Type B pancreatic cell (in vitro differentiated cells): Measurements from ENCODE around the gene MSI2. TPM values are rescaled to one million over a fixed set of nuclear protein-coding genes. Genes with fewer than 3 reads are reported as not detected.
A peak's percentile ranks its signal among the peaks of the same experiment; 100 is the strongest.

Experiments used
- DNase-seq: peaks from one replicate; pipeline ENCODE4 v3.0.0; 2021; ENCODE audit warnings: mixed read lengths; ENCODE audit not compliant: unreplicated experiment; ENCODE audit errors: extremely low spot score
- H3K27ac Mint-ChIP-seq: 2 replicates; pipeline ENCODE4 v1.8.0; 2021; ENCODE audit warnings: mild to moderate bottlenecking, mixed read lengths
- H3K27me3 Mint-ChIP-seq: 2 replicates; pipeline ENCODE4 v1.8.0; 2021; ENCODE audit warnings: mixed read lengths
- H3K36me3 Mint-ChIP-seq: 2 replicates; pipeline ENCODE4 v1.8.0; 2021; ENCODE audit warnings: mixed read lengths
- H3K4me1 Mint-ChIP-seq: one replicate; pipeline ENCODE4 v1.8.0; 2021; ENCODE audit warnings: mixed read lengths; ENCODE audit not compliant: unreplicated experiment
- H3K4me3 Mint-ChIP-seq: 2 replicates; pipeline ENCODE4 v1.8.0; 2021; ENCODE audit warnings: mild to moderate bottlenecking, mixed read lengths
- H3K9me3 Mint-ChIP-seq: 2 replicates; pipeline ENCODE4 v1.8.0; 2021; ENCODE audit warnings: mixed read lengths
- CTCF ChIP-seq: fragments of 200-600 bp; sonication (generic); conservative IDR thresholded peaks from 2 replicates; pipeline ENCODE4 v1.5.0; 2021; ENCODE audit warnings: antibody characterized with exemption, mild to moderate bottlenecking
- total RNA-seq: library from RNA; stranded (reverse); gene quantifications from 2 replicates; pipeline ENCODE4 v1.2.1, GENCODE V29; 2021; ENCODE audit warnings: low replicate concordance

Gene MSI2
- total RNA-seq, 1 donor from 2014 or later = 158 TPM

- Mint-ChIP-seq H3K4me3 (peak overlapping the region; percentile 71), H3K27ac (peak overlapping the region; percentile 87), H3K27me3 (no peaks in the 10 kb centered on the region), H3K9me3 (no peaks in the 10 kb centered on the region), H3K36me3 (peaks cover 20% of the 10 kb centered on the region), H3K4me1 (peaks cover 55% of the 10 kb centered on the region)
- no peak for DNase-seq
- TF ChIP-seq CTCF = peak; percentile 24
Observed at GRCh38 chr17:57408071-57408811, 151.9 kb downstream of the MSI2 start.

GRCh38 chr17:57410169-57410568 lies 153.8 kb downstream of the MSI2 start:
- H3K36me3 Mint-ChIP-seq = peaks cover 13% of the 10 kb centered on the region
- H3K27me3 Mint-ChIP-seq = no peaks in the 10 kb centered on the region
- H3K4me3 Mint-ChIP-seq = no peak overlapping the region
- peaks cover 71% of the 10 kb centered on the region for H3K4me1 Mint-ChIP-seq
- no peaks in the 10 kb centered on the region for H3K9me3 Mint-ChIP-seq
- no peak for DNase-seq
- no peak for TF ChIP-seq CTCF
- no peak overlapping the region for H3K27ac Mint-ChIP-seq

GRCh38 chr17:57412520-57413096 lies 156.3 kb downstream of the MSI2 start:
- no peak overlapping the region for H3K4me3 Mint-ChIP-seq
- peaks cover 65% of the 10 kb centered on the region for H3K4me1 Mint-ChIP-seq

GRCh38 chr17:57413848-57414651 lies 157.7 kb downstream of the MSI2 start:
- Mint-ChIP-seq H3K27me3 (no peaks in the 10 kb centered on the region), H3K27ac (peak overlapping the region; percentile 37), H3K4me3 (no peak overlapping the region), H3K36me3 (peaks cover 16% of the 10 kb centered on the region), H3K9me3 (no peaks in the 10 kb centered on the region), H3K4me1 (peaks cover 57% of the 10 kb centered on the region)
- no peak for DNase-seq
- TF ChIP-seq CTCF = no peak

More at GRCh38 chr17:57412520-57413096, 156.3 kb downstream of the MSI2 start:
- no peak overlapping the region for H3K27ac Mint-ChIP-seq
- no peak for DNase-seq
- H3K36me3 Mint-ChIP-seq = peaks cover 24% of the 10 kb centered on the region
- H3K27me3 Mint-ChIP-seq = no peaks in the 10 kb centered on the region
- H3K9me3 Mint-ChIP-seq = no peaks in the 10 kb centered on the region
- no peak for TF ChIP-seq CTCF

GRCh38 chr17:57415751-57416207 lies 159.5 kb downstream of the MSI2 start:
- H3K9me3 Mint-ChIP-seq = no peaks in the 10 kb centered on the region
- no peak for TF ChIP-seq CTCF
- DNase-seq = no peak
- no peak overlapping the region for H3K4me3 Mint-ChIP-seq
- no peaks in the 10 kb centered on the region for H3K27me3 Mint-ChIP-seq
- H3K4me1 Mint-ChIP-seq = peaks cover 57% of the 10 kb centered on the region
- peaks cover 22% of the 10 kb centered on the region for H3K36me3 Mint-ChIP-seq
- H3K27ac Mint-ChIP-seq = no peak overlapping the region
